ENCODE results near the gene PCCA. TPM values are rescaled to one million over a fixed set of nuclear protein-coding genes. Genes with fewer than 3 reads are reported as not detected.

PCCA gene
- total and polyA plus RNA-seq, 2 donors (not counting 3 experiments of a cell fraction or from before 2014, with no cell fraction given): 5.7 to 20.2 TPM

GRCh38 chr13:100476963-100477362 is 388.1 kb downstream of the PCCA start:
- no TSS peak for BruUV-seq (replicated peaks)
- intact Hi-C loops (cut with micrococcal nuclease): no loop called here
- Histone ChIP-seq H3K27ac (ENCODE audit: insufficient read depth, low read depth, low read length) (no peak overlapping the region), H3K79me2 (ENCODE audit: control insufficient read depth, insufficient read depth, low read length) (no peaks in the 10 kb centered on the region), H2AFZ (ENCODE audit: low read depth, low read length) (no peak overlapping the region), H3K4me3 (replicated peaks in 1 of 3; ENCODE audit: insufficient read depth in 1 of 3, low read depth in 1 of 3, low read length in 3 of 3) (no peak overlapping the region), H3K9ac (replicated peaks; ENCODE audit: extremely low read depth, insufficient read depth, low read length) (no peak overlapping the region), H3K27me3 (ENCODE audit: control insufficient read depth in 2 of 2, insufficient read depth in 2 of 2, low read length in 2 of 2) (no peaks in the 10 kb centered on the region), H3K9me3 (replicated peaks; ENCODE audit: control insufficient read depth, insufficient read depth, low read length) (no peaks in the 10 kb centered on the region), H3K36me3 (ENCODE audit: control insufficient read depth in 2 of 2, extremely low read depth in 1 of 2, insufficient read depth in 2 of 2, low read length in 2 of 2) (no peaks in the 10 kb centered on the region), H4K20me1 (replicated peaks; ENCODE audit: control insufficient read depth, extremely low read depth, insufficient read depth, low read length) (no peaks in the 10 kb centered on the region), H3K4me1 (ENCODE audit: control insufficient read depth, extremely low read depth, insufficient read depth, low read length) (no peaks in the 10 kb centered on the region), H3K4me2 (ENCODE audit: insufficient read depth, low read length) (no peak overlapping the region), H3K9me1 (replicated peaks; ENCODE audit: control insufficient read depth, extremely low read depth, insufficient read depth, low read length) (no peaks in the 10 kb centered on the region)
- dilution Hi-C loops (cut with MboI; ENCODE audit: extremely low pct_ligation_motif_present, low sequenced_read_pairs): no loop called here
- TF ChIP-seq POLR2A (IDR thresholded peaks at IDR 0.05; ENCODE audit: low read depth, low read length) (no peak), MAX (IDR thresholded peaks at IDR 0.05; ENCODE audit: insufficient read depth, insufficient read length) (no peak), FOS (IDR thresholded peaks at IDR 0.05; ENCODE audit: borderline replicate concordance, insufficient read depth, low read length) (no peak), CTCF (IDR thresholded peaks at IDR 0.05; ENCODE audit: extremely low read depth in 1 of 2, insufficient read depth in 1 of 2, low read depth in 1 of 2, low read length in 2 of 2) (no peak), JUN (IDR thresholded peaks at IDR 0.05; ENCODE audit: borderline replicate concordance, insufficient read depth, insufficient read length, low read depth) (no peak), EZH2 (IDR thresholded peaks at IDR 0.05; ENCODE audit: borderline replicate concordance, low read depth, low read length, severe bottlenecking) (no peak), GATA2 (IDR thresholded peaks at IDR 0.05; ENCODE audit: insufficient read depth, insufficient read length, low read depth, low read length) (no peak), MYC (IDR thresholded peaks at IDR 0.05; ENCODE audit: low read depth, low read length) (no peak), POLR2AphosphoS5 (IDR thresholded peaks at IDR 0.05; ENCODE audit: insufficient read depth, low read depth, low read length) (no peak)
- FAIRE-seq: no peak
- DNase-seq (ENCODE audit: low read depth, low spot score): no peak
- ChIA-PET CTCF (no interaction called here), POLR2A (no interaction called here)
